Lung (tissue), 12 donors: ENCODE data around the gene RSPH1. TPM values are rescaled to one million over a fixed set of nuclear protein-coding genes. Genes with fewer than 3 reads are reported as not detected.

Experiments
- ATAC-seq: fragments of 200-7000 bp; cut with Tn5 transposase; one replicate; pipeline ENCODE4 v1.9.1; 2020; ENCODE audit warnings: moderate number of reproducible peaks; ENCODE audit not compliant: insufficient read depth, low FRiP score
- DNase-seq, 3 donors: peaks; one replicate each; pipeline ENCODE4 v3.0.0-alpha.2; 2013 to 2017
- H3K27ac ChIP-seq, 2 donors: one replicate each; pipeline ENCODE4 v1.5.1; 2013; ENCODE audit warnings: mild to moderate bottlenecking in 2 of 2, moderate library complexity in 2 of 2, control low read depth in 1 of 2, inconsistent platforms in 1 of 2, low read depth in 1 of 2, low read length in 1 of 2
- H3K27me3 ChIP-seq, 3 donors: one replicate each; pipeline ENCODE4 v1.5.1; 2013; ENCODE audit warnings: low read length in 2 of 3; ENCODE audit not compliant: control insufficient read depth in 3 of 3, insufficient read depth in 3 of 3
- H3K36me3 ChIP-seq, 4 donors: one replicate each; pipeline ENCODE4 v1.5.1; 2013; ENCODE audit warnings: low read length in 4 of 4, mild to moderate bottlenecking in 1 of 4, moderate library complexity in 1 of 4; ENCODE audit not compliant: control insufficient read depth in 4 of 4, insufficient read depth in 4 of 4
- H3K4me1 ChIP-seq, 5 donors: one replicate each; pipeline ENCODE4 v1.5.1; 2013; ENCODE audit warnings: low read length in 5 of 5, mild to moderate bottlenecking in 2 of 5, moderate library complexity in 1 of 5; ENCODE audit not compliant: control insufficient read depth in 5 of 5, insufficient read depth in 5 of 5
- H3K4me3 ChIP-seq: one replicate; pipeline ENCODE4 v1.5.1; 2013; ENCODE audit warnings: mild to moderate bottlenecking, control low read depth, moderate library complexity
- H3K9ac ChIP-seq, 2 donors: one replicate each; pipeline ENCODE4 v1.5.1; 2013; ENCODE audit warnings: low read length in 2 of 2, control low read depth in 1 of 2; ENCODE audit not compliant: insufficient read depth in 1 of 2
- H3K9me3 ChIP-seq, 4 donors: one replicate each; pipeline ENCODE4 v1.5.1; 2013; ENCODE audit warnings: low read length in 3 of 4, mild to moderate bottlenecking in 1 of 4, moderate library complexity in 1 of 4; ENCODE audit not compliant: control insufficient read depth in 4 of 4, insufficient read depth in 3 of 4
- CTCF ChIP-seq: IDR thresholded peaks from 2 replicates; pipeline ENCODE4 v1.5.1; 2012; ENCODE audit warnings: mild to moderate bottlenecking; ENCODE audit errors: control extremely low read depth, extremely low read depth
- WGBS, 2 donors: extraction: QIAGEN DNeasy Blood & Tissue Kit; methylation state at CpG; one replicate each; pipeline ENCODE4 v1.1.7; 2013; 5-methylcytosine and 5-hydroxymethylcytosine counted together
- polyA plus RNA-seq, 2 donors: library from polyadenylated mRNA; stranded (reverse); fragments of 200-250 nt; gene quantifications; one replicate each; pipeline ENCODE4 v1.2.1, GENCODE V29; 2013
- total RNA-seq, 2 donors: library from RNA; depleted of rRNA in 1 of 2; stranded (reverse); fragments of >200 nt in 1 of 2; gene quantifications; one replicate each; pipeline ENCODE4 v1.2.1, GENCODE V29; 2014 to 2021
- donor health status: control.
- donor health status: control.
- donor health status: Bipolar disorder and iron deficiency.
- donor health status: healthy.
- donor health status: DM: yes; HTN: yes; CAD: no.

The RSPH1 gene
- total and polyA plus RNA-seq, 4 donors, result 17.6 to 46.9 (median 27.7) TPM

- H3K4me3 ChIP-seq, result no peak overlapping the region
- no peak for TF ChIP-seq CTCF
- H3K36me3 ChIP-seq, result no peaks in the 10 kb centered on the region
- no peak overlapping the region for H3K9ac ChIP-seq
- no peaks in the 10 kb centered on the region for H3K9me3 ChIP-seq
- no peak for ATAC-seq
- DNase-seq, result no peak
- WGBS, 2 donors, result 91 to 96% methylated on average over 4 of the region's 4 CpGs
- H3K27ac ChIP-seq, result no peak overlapping the region
- H3K27me3 ChIP-seq, result no peaks in the 10 kb centered on the region
- H3K4me1 ChIP-seq, result peaks cover 0 to 7% (median 0%) of the 10 kb centered on the region in 5 donors
Observed at GRCh38 chr21:42507418-42507817, 11.4 kb upstream of the RSPH1 start.

GRCh38 chr21:42505090-42505726 lies 9.2 kb upstream of the RSPH1 start:
- DNase-seq (no peak), ATAC-seq (no peak)
- 76 to 77% methylated on average over 3 of the region's 3 CpGs for WGBS, 2 donors
- H3K27me3 ChIP-seq, result no peaks in the 10 kb centered on the region
- no peaks in the 10 kb centered on the region for H3K9me3 ChIP-seq
- no peak overlapping the region for H3K27ac ChIP-seq
- no peak for TF ChIP-seq CTCF
- no peaks in the 10 kb centered on the region for H3K36me3 ChIP-seq
- H3K4me1 ChIP-seq, result peaks cover 0 to 7% (median 0%) of the 10 kb centered on the region in 5 donors
- H3K4me3 ChIP-seq, result no peak overlapping the region
- no peak overlapping the region for H3K9ac ChIP-seq

- TF ChIP-seq CTCF, result no peak
- no peak overlapping the region for H3K4me3 ChIP-seq
- no peak for DNase-seq
- H3K27ac ChIP-seq, result no peak overlapping the region
- H3K36me3 ChIP-seq, result no peaks in the 10 kb centered on the region
- 37 to 67% methylated on average over 4 of the region's 4 CpGs for WGBS, 2 donors
- no peak for ATAC-seq
- H3K4me1 ChIP-seq, result no peaks in the 10 kb centered on the region
- no peaks in the 10 kb centered on the region for H3K9me3 ChIP-seq
- H3K27me3 ChIP-seq, result no peaks in the 10 kb centered on the region
- no peak overlapping the region for H3K9ac ChIP-seq
Observed at GRCh38 chr21:42503711-42504110, 7.7 kb upstream of the RSPH1 start.

- Histone ChIP-seq H3K9me3 (no peaks in the 10 kb centered on the region), H3K9ac (no peak overlapping the region), H3K27ac (no peak overlapping the region), H3K4me1 (peaks cover 0 to 6% (median 3%) of the 10 kb centered on the region in 5 donors), H3K4me3 (no peak overlapping the region), H3K27me3 (no peaks in the 10 kb centered on the region), H3K36me3 (no peaks in the 10 kb centered on the region)
- DNase-seq, result no peak
- WGBS, 2 donors, result 67 to 86% methylated on average over 5 of the region's 5 CpGs
- no peak for TF ChIP-seq CTCF
- ATAC-seq, result no peak
Observed at GRCh38 chr21:42500736-42501135, 4.7 kb upstream of the RSPH1 start.
